ENCODE data around the gene RNU1-1. TPM values are rescaled to one million over a fixed set of nuclear protein-coding genes. Genes with fewer than 3 reads are reported as not detected.
"Not testable (repeated sequence)": the region's sequence is repeated elsewhere in the genome, so short reads cannot be mapped to it uniquely, and the experiment has no call there.

Gene RNU1-1
- total and polyA plus RNA-seq, 4 donors: under 0.01 to 16.7 (median under 0.01) TPM; not detected in 1

DNA sequence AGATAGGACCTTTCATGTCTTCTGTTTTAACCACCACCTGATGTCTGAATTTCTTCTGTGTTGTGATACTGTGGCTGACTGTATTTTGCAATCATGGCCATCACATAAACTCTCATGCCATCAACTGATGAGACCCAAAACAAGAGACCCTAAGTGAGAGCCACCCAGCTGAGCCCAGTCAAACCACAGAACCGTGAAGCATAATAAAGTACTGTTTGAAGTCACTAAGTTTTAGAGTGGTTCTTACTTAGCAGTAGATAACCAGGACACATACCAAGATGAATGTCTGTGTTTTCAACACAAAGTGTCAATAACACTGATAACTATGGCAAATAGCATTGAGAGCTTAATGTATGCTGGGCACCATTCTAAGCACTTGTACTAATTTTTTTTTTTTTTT is 35.5 kb upstream of the RNU1-1 start:
- H3K9ac ChIP-seq (ENCODE audit: low read depth in 1 of 2, low read length in 2 of 2); H3K27me3 ChIP-seq (ENCODE audit: control insufficient read depth in 4 of 4, insufficient read depth in 4 of 4, low read length in 3 of 4); DNase-seq (ENCODE audit: low spot score); H3K4me1 ChIP-seq (ENCODE audit: control insufficient read depth in 4 of 4, insufficient read depth in 4 of 4, low read length in 3 of 4); H3K27ac ChIP-seq (ENCODE audit: low read depth in 1 of 2, low read length in 2 of 2); H3K36me3 ChIP-seq (ENCODE audit: control insufficient read depth in 4 of 4, insufficient read depth in 3 of 4, low read depth in 1 of 4, low read length in 3 of 4); H3K4me3 ChIP-seq (ENCODE audit: low read depth in 1 of 3, low read length in 3 of 3); H3K9me3 ChIP-seq (ENCODE audit: control insufficient read depth in 4 of 4, low read length in 3 of 4): not testable (repeated sequence)
- WGBS: 49% methylated on average over 1 of the region's 1 CpG

DNA sequence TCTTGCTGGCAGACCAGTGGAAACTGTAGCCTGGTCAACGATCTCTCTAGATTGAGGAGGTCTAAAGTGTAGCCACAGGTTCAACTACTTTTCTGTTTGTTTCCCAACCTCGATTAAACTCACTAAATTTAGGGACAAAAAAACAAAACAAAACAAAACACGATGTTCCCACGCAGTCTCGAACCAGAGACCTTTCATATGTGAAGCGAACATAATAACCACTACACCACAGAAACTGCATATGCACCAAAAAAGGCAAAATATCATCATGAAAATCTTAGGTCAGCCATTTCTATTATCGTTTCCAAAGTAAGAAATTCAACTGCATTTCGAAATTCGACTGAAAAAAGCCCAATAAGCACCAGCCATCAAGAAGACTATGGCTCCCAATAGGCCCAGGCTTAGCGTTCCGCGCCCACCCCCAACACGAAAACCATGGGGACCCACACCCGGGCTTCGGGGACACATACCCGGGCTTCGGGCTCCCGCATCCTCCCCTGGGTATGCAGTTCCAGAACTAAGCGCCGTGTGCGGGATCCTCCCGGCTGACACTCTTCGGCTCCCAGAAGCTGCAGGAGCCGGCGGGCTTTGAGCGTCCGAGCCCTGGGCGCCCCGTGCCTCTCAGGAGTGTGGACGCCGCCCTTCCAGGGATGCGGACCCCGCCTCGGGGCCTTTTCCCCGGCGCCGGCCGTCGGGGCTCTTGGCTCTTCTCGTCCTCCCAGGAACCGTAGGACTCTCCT is 33.6 kb upstream of the RNU1-1 start:
- DNase-seq (ENCODE audit: low spot score): not testable (repeated sequence)

DNA sequence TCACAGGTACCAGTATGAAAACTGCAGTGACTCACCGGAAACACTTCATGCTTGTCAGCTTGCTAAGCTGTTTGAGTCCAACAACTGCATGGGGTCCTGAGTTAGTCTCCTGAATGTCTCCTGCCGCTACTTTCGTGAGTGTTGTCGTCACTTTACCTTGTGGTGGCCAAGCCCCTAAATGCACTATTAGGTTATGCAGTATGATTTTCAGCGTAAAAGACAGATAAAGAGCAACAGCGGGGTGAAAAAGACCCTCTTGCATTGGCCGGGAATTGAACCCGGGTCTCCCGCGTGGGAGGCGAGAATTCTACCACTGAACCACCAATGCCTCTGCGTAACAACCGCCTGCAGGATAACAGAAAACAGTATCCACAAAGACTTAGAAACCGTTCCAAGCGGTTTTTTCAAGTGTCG is 31.6 kb upstream of the RNU1-1 start:
- not testable (repeated sequence) for H3K36me3 ChIP-seq (ENCODE audit: control insufficient read depth in 4 of 4, insufficient read depth in 3 of 4, low read depth in 1 of 4, low read length in 3 of 4); H3K9me3 ChIP-seq (ENCODE audit: control insufficient read depth in 4 of 4, low read length in 3 of 4); H3K27me3 ChIP-seq (ENCODE audit: control insufficient read depth in 4 of 4, insufficient read depth in 4 of 4, low read length in 3 of 4); H3K9ac ChIP-seq (ENCODE audit: low read depth in 1 of 2, low read length in 2 of 2); H3K4me3 ChIP-seq (ENCODE audit: low read depth in 1 of 3, low read length in 3 of 3); H3K27ac ChIP-seq (ENCODE audit: low read depth in 1 of 2, low read length in 2 of 2); DNase-seq (ENCODE audit: low spot score); H3K4me1 ChIP-seq (ENCODE audit: control insufficient read depth in 4 of 4, insufficient read depth in 4 of 4, low read length in 3 of 4)
- 37% methylated on average over 12 of the region's 16 CpGs for WGBS

More for the DNA sequence above, 33.6 kb upstream of the RNU1-1 start:
- not testable (repeated sequence) for H3K9ac ChIP-seq (ENCODE audit: low read depth in 1 of 2, low read length in 2 of 2); H3K4me1 ChIP-seq (ENCODE audit: control insufficient read depth in 4 of 4, insufficient read depth in 4 of 4, low read length in 3 of 4); H3K9me3 ChIP-seq (ENCODE audit: control insufficient read depth in 4 of 4, low read length in 3 of 4); H3K27ac ChIP-seq (ENCODE audit: low read depth in 1 of 2, low read length in 2 of 2); H3K36me3 ChIP-seq (ENCODE audit: control insufficient read depth in 4 of 4, insufficient read depth in 3 of 4, low read depth in 1 of 4, low read length in 3 of 4); H3K4me3 ChIP-seq (ENCODE audit: low read depth in 1 of 3, low read length in 3 of 3); H3K27me3 ChIP-seq (ENCODE audit: control insufficient read depth in 4 of 4, insufficient read depth in 4 of 4, low read length in 3 of 4)
- 52% methylated on average over 8 of the region's 41 CpGs for WGBS

DNA sequence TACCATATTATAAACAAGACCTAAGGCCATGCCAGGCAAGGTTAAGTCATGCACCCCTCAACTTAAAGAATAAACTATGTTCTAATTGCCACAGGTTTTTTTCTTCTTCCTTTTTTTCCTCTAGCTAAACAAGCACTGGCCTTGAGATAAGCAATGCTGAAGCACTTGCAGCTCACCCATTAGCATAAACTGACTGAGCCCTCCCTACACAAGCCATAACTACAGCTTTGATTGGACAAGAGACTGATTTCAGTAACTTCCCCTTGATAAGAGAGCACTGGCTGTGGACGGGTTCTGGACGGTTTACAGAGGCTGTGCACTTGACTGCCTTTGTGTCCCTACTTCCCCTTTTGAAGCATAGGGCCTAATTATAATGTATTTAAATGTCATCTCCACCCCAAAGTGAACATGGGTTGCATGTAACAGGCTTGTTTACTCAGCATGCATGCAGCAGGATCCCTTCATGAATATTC is 26.4 kb upstream of the RNU1-1 start:
- H3K36me3 ChIP-seq (ENCODE audit: control insufficient read depth in 4 of 4, insufficient read depth in 3 of 4, low read depth in 1 of 4, low read length in 3 of 4); H3K4me1 ChIP-seq (ENCODE audit: control insufficient read depth in 4 of 4, insufficient read depth in 4 of 4, low read length in 3 of 4); H3K27ac ChIP-seq (ENCODE audit: low read depth in 1 of 2, low read length in 2 of 2); H3K27me3 ChIP-seq (ENCODE audit: control insufficient read depth in 4 of 4, insufficient read depth in 4 of 4, low read length in 3 of 4); H3K9me3 ChIP-seq (ENCODE audit: control insufficient read depth in 4 of 4, low read length in 3 of 4); DNase-seq (ENCODE audit: low spot score); H3K4me3 ChIP-seq (ENCODE audit: low read depth in 1 of 3, low read length in 3 of 3); H3K9ac ChIP-seq (ENCODE audit: low read depth in 1 of 2, low read length in 2 of 2): not testable (repeated sequence)
- 43% methylated on average over 1 of the region's 2 CpGs for WGBS

DNA sequence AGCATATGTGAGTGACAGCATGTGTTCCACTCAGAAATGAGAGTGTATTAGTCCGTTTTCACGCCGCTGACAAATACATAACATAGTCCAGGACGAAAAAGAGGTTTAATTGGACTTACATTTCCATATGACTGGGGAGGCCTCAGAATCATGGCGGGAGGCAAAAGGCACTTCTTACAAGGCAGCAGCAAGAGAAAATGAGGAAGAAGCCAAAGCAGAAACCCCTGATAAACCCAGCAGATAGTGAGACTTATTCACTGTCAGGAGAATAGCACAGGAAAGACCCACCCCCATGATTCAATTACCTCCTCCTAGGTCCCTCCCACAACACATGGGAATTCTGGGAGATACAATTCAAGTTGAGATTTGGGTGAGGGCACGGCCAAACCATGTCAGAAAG is 23.4 kb upstream of the RNU1-1 start:
- not testable (repeated sequence) for H3K4me3 ChIP-seq (ENCODE audit: low read depth in 1 of 3, low read length in 3 of 3); H3K9me3 ChIP-seq (ENCODE audit: control insufficient read depth in 4 of 4, low read length in 3 of 4); H3K9ac ChIP-seq (ENCODE audit: low read depth in 1 of 2, low read length in 2 of 2); H3K4me1 ChIP-seq (ENCODE audit: control insufficient read depth in 4 of 4, insufficient read depth in 4 of 4, low read length in 3 of 4); H3K27me3 ChIP-seq (ENCODE audit: control insufficient read depth in 4 of 4, insufficient read depth in 4 of 4, low read length in 3 of 4); H3K36me3 ChIP-seq (ENCODE audit: control insufficient read depth in 4 of 4, insufficient read depth in 3 of 4, low read depth in 1 of 4, low read length in 3 of 4); DNase-seq (ENCODE audit: low spot score); H3K27ac ChIP-seq (ENCODE audit: low read depth in 1 of 2, low read length in 2 of 2)
- WGBS: 73% methylated on average over 5 of the region's 6 CpGs

DNA sequence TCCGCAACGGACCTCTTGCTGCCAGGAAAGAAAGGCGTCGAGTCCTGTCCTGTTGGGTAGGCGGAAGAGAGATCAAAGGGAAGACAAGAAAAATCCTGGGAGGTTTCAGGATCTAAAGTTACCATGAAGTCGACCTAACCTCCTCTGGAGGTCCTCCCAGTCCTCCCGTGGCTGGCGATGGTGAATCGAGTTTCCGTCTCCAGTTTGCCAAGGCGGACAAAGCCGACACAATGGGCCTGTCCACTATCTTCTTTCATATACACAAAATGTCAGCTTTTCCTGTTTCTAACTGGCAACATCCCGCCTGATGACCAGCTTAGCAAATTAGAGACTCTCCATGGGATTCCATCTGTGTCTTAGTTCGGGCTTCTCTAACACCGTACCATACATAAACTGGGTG is 22.7 kb upstream of the RNU1-1 start:
- H3K27ac ChIP-seq (ENCODE audit: low read depth in 1 of 2, low read length in 2 of 2); H3K36me3 ChIP-seq (ENCODE audit: control insufficient read depth in 4 of 4, insufficient read depth in 3 of 4, low read depth in 1 of 4, low read length in 3 of 4); H3K4me1 ChIP-seq (ENCODE audit: control insufficient read depth in 4 of 4, insufficient read depth in 4 of 4, low read length in 3 of 4); H3K9me3 ChIP-seq (ENCODE audit: control insufficient read depth in 4 of 4, low read length in 3 of 4); DNase-seq (ENCODE audit: low spot score); H3K9ac ChIP-seq (ENCODE audit: low read depth in 1 of 2, low read length in 2 of 2); H3K4me3 ChIP-seq (ENCODE audit: low read depth in 1 of 3, low read length in 3 of 3); H3K27me3 ChIP-seq (ENCODE audit: control insufficient read depth in 4 of 4, insufficient read depth in 4 of 4, low read length in 3 of 4): not testable (repeated sequence)
- 82% methylated on average over 15 of the region's 15 CpGs for WGBS

DNA sequence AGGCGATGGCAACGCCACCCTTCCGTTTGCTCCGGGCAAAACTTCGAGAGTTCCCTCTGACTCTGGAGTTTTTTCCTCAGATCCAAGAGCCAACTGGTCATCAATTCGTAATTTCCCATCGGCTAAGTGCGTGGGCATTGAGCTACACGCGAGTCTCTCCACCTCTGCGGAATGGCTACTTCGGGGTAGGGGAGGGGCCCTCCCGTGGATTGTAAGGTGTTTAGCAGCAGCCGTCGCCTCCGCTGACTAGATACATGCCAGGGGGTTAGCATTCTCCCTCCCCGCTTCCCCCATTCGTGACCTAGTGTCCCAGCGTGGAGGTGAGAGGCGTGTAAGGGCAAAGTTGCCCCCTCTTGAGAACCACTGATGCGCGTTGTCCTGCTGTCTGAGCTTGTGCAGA is 21.8 kb upstream of the RNU1-1 start:
- H3K4me1 ChIP-seq (ENCODE audit: control insufficient read depth in 4 of 4, insufficient read depth in 4 of 4, low read length in 3 of 4); H3K9me3 ChIP-seq (ENCODE audit: control insufficient read depth in 4 of 4, low read length in 3 of 4); H3K27ac ChIP-seq (ENCODE audit: low read depth in 1 of 2, low read length in 2 of 2); H3K27me3 ChIP-seq (ENCODE audit: control insufficient read depth in 4 of 4, insufficient read depth in 4 of 4, low read length in 3 of 4); DNase-seq (ENCODE audit: low spot score); H3K4me3 ChIP-seq (ENCODE audit: low read depth in 1 of 3, low read length in 3 of 3); H3K9ac ChIP-seq (ENCODE audit: low read depth in 1 of 2, low read length in 2 of 2); H3K36me3 ChIP-seq (ENCODE audit: control insufficient read depth in 4 of 4, insufficient read depth in 3 of 4, low read depth in 1 of 4, low read length in 3 of 4): not testable (repeated sequence)
- WGBS: 50% methylated on average over 22 of the region's 22 CpGs

DNA sequence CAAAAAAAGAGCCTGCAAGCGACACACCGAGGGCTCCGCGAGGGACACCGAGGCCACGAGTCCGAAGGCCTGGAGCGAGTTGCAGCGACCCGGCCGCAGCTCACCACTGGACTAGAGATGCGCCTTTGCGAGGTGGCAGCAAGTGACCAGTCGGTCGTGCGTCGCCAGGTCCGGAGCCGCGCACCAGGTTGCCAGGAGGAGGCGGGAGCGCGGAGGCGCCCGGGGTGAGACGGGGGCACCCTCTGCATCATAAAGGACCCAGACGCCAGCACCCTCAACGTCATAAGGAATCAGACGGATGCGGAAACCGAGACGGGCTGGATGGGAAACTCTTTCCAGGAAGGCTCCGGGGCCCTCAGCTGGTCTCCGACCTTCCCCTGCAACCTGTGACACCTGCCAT is 21.4 kb upstream of the RNU1-1 start:
- DNase-seq (ENCODE audit: low spot score); H3K27me3 ChIP-seq (ENCODE audit: control insufficient read depth in 4 of 4, insufficient read depth in 4 of 4, low read length in 3 of 4); H3K36me3 ChIP-seq (ENCODE audit: control insufficient read depth in 4 of 4, insufficient read depth in 3 of 4, low read depth in 1 of 4, low read length in 3 of 4); H3K9me3 ChIP-seq (ENCODE audit: control insufficient read depth in 4 of 4, low read length in 3 of 4); H3K4me1 ChIP-seq (ENCODE audit: control insufficient read depth in 4 of 4, insufficient read depth in 4 of 4, low read length in 3 of 4); H3K27ac ChIP-seq (ENCODE audit: low read depth in 1 of 2, low read length in 2 of 2); H3K9ac ChIP-seq (ENCODE audit: low read depth in 1 of 2, low read length in 2 of 2); H3K4me3 ChIP-seq (ENCODE audit: low read depth in 1 of 3, low read length in 3 of 3): not testable (repeated sequence)
- whole genome bisulfite sequencing: 19% methylated on average over 34 of the region's 34 CpGs

Data from liver (tissue), 9 donors.